Left lobe of liver (tissue), 2 donors: ENCODE measurements around the gene TFCP2. TPM values are rescaled to one million over a fixed set of nuclear protein-coding genes. Genes with fewer than 3 reads are reported as not detected.

Source experiments
- ATAC-seq: fragments of 200-7000 bp; cut with Tn5 transposase; one replicate; pipeline ENCODE4 v1.9.1; 2020; ENCODE audit warnings: mild to moderate bottlenecking, moderate library complexity
- DNase-seq: peaks from one replicate; pipeline ENCODE4 v3.0.0-alpha.2; 2020; ENCODE audit warnings: low spot score
- total RNA-seq: library from RNA; stranded (reverse); gene quantifications from one replicate; pipeline ENCODE4 v1.2.1, GENCODE V29; 2021
- donor health status: DM: no; HTN: no; CAD: no; lungs with moderate emphysema.
- donor health status: DM: no; HTN: yes; CAD: no.

Gene TFCP2
- total RNA-seq, 1 donor from 2014 or later: 7.7 TPM

DNA sequence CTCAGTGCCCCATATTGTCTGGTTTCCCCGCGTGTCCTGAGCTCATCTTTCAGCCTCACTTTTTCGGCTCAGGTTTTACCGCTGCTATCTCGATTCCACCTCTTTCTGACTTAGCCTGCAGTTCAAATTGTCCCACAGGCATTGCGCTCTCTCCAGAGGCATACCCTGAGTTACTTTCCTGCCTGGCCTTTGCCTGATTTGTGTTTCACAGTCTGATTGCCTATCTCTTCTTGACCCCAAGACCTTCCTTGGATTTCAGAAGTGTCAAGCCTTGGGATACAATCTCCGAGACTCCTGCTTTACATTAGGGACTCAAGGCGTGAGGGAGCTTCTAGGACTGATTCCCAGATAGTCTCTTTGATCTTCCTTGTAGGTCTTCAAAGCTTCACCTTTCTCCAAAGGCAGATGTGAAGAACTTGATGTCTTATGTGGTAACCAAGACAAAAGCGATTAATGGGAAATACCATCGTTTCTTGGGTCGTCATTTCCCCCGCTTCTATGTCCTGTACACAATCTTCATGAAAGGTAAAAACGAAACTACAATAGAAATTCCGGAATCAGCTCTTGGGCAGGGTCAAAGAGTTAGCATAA is 124.2 kb downstream of the TFCP2 start:
- ATAC-seq: peak; percentile 6
- DNase-seq: no peak

DNA sequence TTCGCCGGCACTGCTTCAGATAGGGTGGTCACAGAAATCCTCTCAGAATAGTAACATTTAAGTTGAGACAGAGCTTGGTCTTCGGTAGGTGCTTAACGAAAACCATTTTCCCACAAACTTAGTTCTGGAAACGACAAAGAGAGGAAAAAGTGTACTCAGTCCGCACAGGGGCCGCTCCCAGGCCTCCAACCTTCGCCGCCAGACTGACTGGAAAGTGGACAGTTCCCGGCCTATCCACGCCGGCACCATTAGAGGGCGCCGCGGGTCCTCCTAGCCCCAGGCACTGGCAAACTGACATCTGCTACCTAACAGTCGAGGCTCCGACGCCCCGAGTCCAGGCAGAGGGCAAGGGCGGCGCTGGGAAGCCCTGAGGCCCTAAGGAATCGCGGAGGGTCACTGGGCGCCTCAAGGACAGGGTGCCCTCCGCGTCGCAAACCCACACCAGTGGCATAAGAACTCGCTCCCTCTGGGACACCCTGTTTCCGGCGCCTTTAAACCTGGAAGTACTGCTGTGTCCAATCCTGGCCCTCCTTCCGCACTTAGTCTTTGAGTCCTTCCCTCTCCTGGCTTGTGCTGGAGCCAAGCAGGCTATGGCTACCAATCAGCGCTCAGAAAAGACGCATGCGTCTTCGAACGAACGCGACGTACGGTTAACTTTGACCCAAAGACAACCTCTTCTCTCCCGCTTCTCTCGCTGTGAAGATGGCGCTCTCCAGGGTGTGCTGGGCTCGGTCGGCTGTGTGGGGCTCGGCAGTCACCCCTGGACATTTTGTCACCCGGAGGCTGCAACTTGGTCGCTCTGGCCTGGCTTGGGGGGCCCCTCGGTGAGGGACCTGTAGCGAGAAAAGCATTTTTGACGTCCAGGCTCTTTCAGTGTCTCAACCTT is 125.0 kb downstream of the TFCP2 start, which contains the start of gene LETMD1:
Gene LETMD1 (plus strand): TSS at position 673 of the 886 bp plus-strand sequence. CDS start 30 bp downstream, at position 703.
- ATAC-seq: peak; percentile 95
- peak; percentile 97 for DNase-seq

Other genes starting within 250 kb of the TFCP2 start
- gene HIGD1C, start 220.6 kb downstream of the TFCP2 start, total RNA-seq: not detected
- gene SLC11A2, start 146.8 kb downstream of the TFCP2 start, total RNA-seq: 31.2 TPM
- 36.6 TPM for gene LETMD1, start 124.8 kb downstream of the TFCP2 start, total RNA-seq
- gene CSRNP2, start 89.5 kb downstream of the TFCP2 start, total RNA-seq: 5.7 TPM
- gene POU6F1, start 44.9 kb upstream of the TFCP2 start, total RNA-seq: 7.3 TPM
- 74.5 TPM for gene DAZAP2, start 65.7 kb upstream of the TFCP2 start, total RNA-seq
- 4.0 TPM for gene SMAGP, start 97.3 kb upstream of the TFCP2 start, total RNA-seq
- gene BIN2, start 151.0 kb upstream of the TFCP2 start, total RNA-seq: 2.7 TPM
- gene CELA1, start 173.5 kb upstream of the TFCP2 start, total RNA-seq: not detected
- 1.7 TPM for gene GALNT6, start 218.3 kb upstream of the TFCP2 start, total RNA-seq